ENCODE measurements around the gene SASH3. TPM values are rescaled to one million over a fixed set of nuclear protein-coding genes. Genes with fewer than 3 reads are reported as not detected.

SASH3 gene
- total RNA-seq, 1 donor from 2014 or later = not detected

- TF ChIP-seq CTCF (IDR thresholded peaks at IDR 0.05) = no peak
- no peak for DNase-seq (ENCODE audit: extremely low spot score, unreplicated experiment)
- no peaks in the 10 kb centered on the region for H3K4me1 Mint-ChIP-seq (ENCODE audit: unreplicated experiment)
- no peaks in the 10 kb centered on the region for H3K36me3 Mint-ChIP-seq (ENCODE audit: unreplicated experiment)
- no peaks in the 10 kb centered on the region for H3K27me3 Mint-ChIP-seq (ENCODE audit: unreplicated experiment)
- no peak overlapping the region for H3K27ac Mint-ChIP-seq (ENCODE audit: unreplicated experiment)
- no peaks in the 10 kb centered on the region for H3K9me3 Mint-ChIP-seq (ENCODE audit: unreplicated experiment)
- H3K4me3 Mint-ChIP-seq (ENCODE audit: unreplicated experiment) = no peak overlapping the region
Measured at GRCh38 chrX:129792586-129793291, 13.0 kb downstream of the SASH3 start.

GRCh38 chrX:129793604-129794191 is 13.9 kb downstream of the SASH3 start:
- no peak overlapping the region for H3K27ac Mint-ChIP-seq (ENCODE audit: unreplicated experiment)

DNA sequence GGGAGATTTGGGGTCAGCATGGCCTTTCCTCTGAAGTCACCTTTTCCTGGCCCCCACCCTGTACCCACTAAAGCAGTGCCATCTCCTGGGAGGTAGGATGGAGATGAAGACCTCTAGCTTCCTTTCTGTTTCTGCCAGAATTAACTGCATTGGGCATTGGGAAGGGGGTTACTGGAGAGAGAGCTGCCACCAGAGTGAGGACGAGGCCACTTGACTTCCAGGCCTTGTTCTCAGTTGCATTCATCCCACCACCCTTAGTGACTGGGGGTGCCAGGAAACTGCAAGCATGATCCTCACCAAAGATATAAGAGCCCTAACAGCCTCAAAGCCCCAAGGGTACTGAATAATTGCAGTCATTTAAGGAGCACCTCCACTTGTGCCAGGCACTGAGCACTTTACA is 15.8 kb downstream of the SASH3 start:
- no peaks in the 10 kb centered on the region for H3K9me3 Mint-ChIP-seq (ENCODE audit: unreplicated experiment)

More at GRCh38 chrX:129793604-129794191, 13.9 kb downstream of the SASH3 start:
- Mint-ChIP-seq H3K27me3 (ENCODE audit: unreplicated experiment) (no peaks in the 10 kb centered on the region), H3K9me3 (ENCODE audit: unreplicated experiment) (no peaks in the 10 kb centered on the region), H3K4me1 (ENCODE audit: unreplicated experiment) (no peaks in the 10 kb centered on the region), H3K4me3 (ENCODE audit: unreplicated experiment) (no peak overlapping the region), H3K36me3 (ENCODE audit: unreplicated experiment) (no peaks in the 10 kb centered on the region)
- no peak for TF ChIP-seq CTCF (IDR thresholded peaks at IDR 0.05)
- DNase-seq (ENCODE audit: extremely low spot score, unreplicated experiment) = no peak

GRCh38 chrX:129797251-129797906 is 17.6 kb downstream of the SASH3 start:
- Mint-ChIP-seq H3K27me3 (ENCODE audit: unreplicated experiment) (no peaks in the 10 kb centered on the region), H3K27ac (ENCODE audit: unreplicated experiment) (no peak overlapping the region), H3K4me3 (ENCODE audit: unreplicated experiment) (no peak overlapping the region), H3K9me3 (ENCODE audit: unreplicated experiment) (no peaks in the 10 kb centered on the region), H3K4me1 (ENCODE audit: unreplicated experiment) (no peaks in the 10 kb centered on the region), H3K36me3 (ENCODE audit: unreplicated experiment) (peaks cover 1% of the 10 kb centered on the region)
- peak; percentile 57 for DNase-seq (ENCODE audit: extremely low spot score, unreplicated experiment)
- no peak for TF ChIP-seq CTCF (IDR thresholded peaks at IDR 0.05)

More for the DNA sequence above, 15.8 kb downstream of the SASH3 start:
- H3K36me3 Mint-ChIP-seq (ENCODE audit: unreplicated experiment) = peaks cover 1% of the 10 kb centered on the region
- no peak overlapping the region for H3K4me3 Mint-ChIP-seq (ENCODE audit: unreplicated experiment)
- no peak for TF ChIP-seq CTCF (IDR thresholded peaks at IDR 0.05)
- DNase-seq (ENCODE audit: extremely low spot score, unreplicated experiment) = peak; percentile 30
- H3K27ac Mint-ChIP-seq (ENCODE audit: unreplicated experiment) = no peak overlapping the region
- no peaks in the 10 kb centered on the region for H3K4me1 Mint-ChIP-seq (ENCODE audit: unreplicated experiment)
- H3K27me3 Mint-ChIP-seq (ENCODE audit: unreplicated experiment) = no peaks in the 10 kb centered on the region

- Mint-ChIP-seq H3K27ac (ENCODE audit: unreplicated experiment) (no peak overlapping the region), H3K9me3 (ENCODE audit: unreplicated experiment) (no peaks in the 10 kb centered on the region), H3K36me3 (ENCODE audit: unreplicated experiment) (peaks cover 1% of the 10 kb centered on the region), H3K27me3 (ENCODE audit: unreplicated experiment) (no peaks in the 10 kb centered on the region), H3K4me3 (ENCODE audit: unreplicated experiment) (no peak overlapping the region), H3K4me1 (ENCODE audit: unreplicated experiment) (no peaks in the 10 kb centered on the region)
- DNase-seq (ENCODE audit: extremely low spot score, unreplicated experiment) = peak; percentile 44
- no peak for TF ChIP-seq CTCF (IDR thresholded peaks at IDR 0.05)
Measured at GRCh38 chrX:129798456-129798855, 18.7 kb downstream of the SASH3 start.

Data from osteocyte (in vitro differentiated cells).